MCF 10A (cell line): ENCODE results near the gene CAPZB. TPM values are rescaled to one million over a fixed set of nuclear protein-coding genes. Genes with fewer than 3 reads are reported as not detected.

Source experiments
- BruUV-seq: library from RNA; stranded (reverse); fragments of 400-500 nt; replicated peaks from 2 replicates; lab custom pipeline; 2021; lab: Mats Ljungman, UMichigan
- CTCF ChIA-PET: fragments of 300-600 bp; sonication (Branson Sonifier 250); formaldehyde crosslinking; extraction: SDS; loops from one replicate; lab custom pipeline; 2021; ENCODE audit warnings: antibody characterized with exemption, inconsistent platforms; lab: Yijun Ruan, JAX
- POLR2A ChIA-PET: fragments of 300-600, 350-650 bp; sonication (Branson Sonifier 250); formaldehyde crosslinking; extraction: SDS; loops from one replicate; lab custom pipeline; 2020; ENCODE audit warnings: antibody characterized with exemption, inconsistent platforms; lab: Yijun Ruan, JAX
- DNase-seq: peaks from one replicate; pipeline ENCODE4 v3.0.0-alpha.2; 2018; ENCODE audit not compliant: unreplicated experiment
- H3K27ac Mint-ChIP-seq: one replicate; pipeline ENCODE4 v1.8.0; 2022; ENCODE audit warnings: mild to moderate bottlenecking, low read depth, mixed read lengths; ENCODE audit not compliant: unreplicated experiment
- H3K27me3 Mint-ChIP-seq: one replicate; pipeline ENCODE4 v1.8.0; 2022; ENCODE audit warnings: mixed read lengths; ENCODE audit not compliant: insufficient read depth, unreplicated experiment
- H3K36me3 Mint-ChIP-seq: one replicate; pipeline ENCODE4 v1.8.0; 2022; ENCODE audit warnings: mild to moderate bottlenecking, moderate library complexity, mixed read lengths; ENCODE audit not compliant: insufficient read depth, unreplicated experiment
- H3K4me1 Mint-ChIP-seq: one replicate; pipeline ENCODE4 v1.8.0; 2022; ENCODE audit warnings: mixed read lengths; ENCODE audit not compliant: insufficient read depth, unreplicated experiment
- H3K4me3 Mint-ChIP-seq: one replicate; pipeline ENCODE4 v1.8.0; 2022; ENCODE audit warnings: mild to moderate bottlenecking, moderate library complexity, mixed read lengths; ENCODE audit not compliant: unreplicated experiment
- H3K9me3 Mint-ChIP-seq: one replicate; pipeline ENCODE4 v1.8.0; 2022; ENCODE audit warnings: mixed read lengths; ENCODE audit not compliant: unreplicated experiment
- CTCF ChIP-seq: fragments of 200-600 bp; IDR thresholded peaks from one replicate; pipeline ENCODE4 v1.8.0; 2022; ENCODE audit warnings: antibody characterized with exemption, mild to moderate bottlenecking; ENCODE audit not compliant: unreplicated experiment
- intact Hi-C: fragments of 100-400 bp; cut with micrococcal nuclease; formaldehyde crosslinking; loops from 2 replicates; pipeline ENCODE4 v1.14.1; 2022
- total RNA-seq: library from RNA; stranded (reverse); gene quantifications from 2 replicates; pipeline ENCODE4 v1.2.3, GENCODE V29; 2022

CAPZB gene
- total RNA-seq, 1 experiment from 2014 or later: 252 TPM

GRCh38 chr1:19423130-19423529, 62.2 kb downstream of the CAPZB start:
- intact Hi-C loops: no loop called here
- H3K27me3 Mint-ChIP-seq: no peaks in the 10 kb centered on the region

GRCh38 chr1:19421365-19421764, 64.0 kb downstream of the CAPZB start:
- ChIA-PET CTCF (interaction anchor here (1.4 kb wide), 1 partner anchor 20 kb away, joined by 3 read pairs; no protein-coding TSS in a partner anchor), POLR2A (interaction anchor here (1.0 kb wide), 1 partner anchor 12 kb away, joined by 3 read pairs; no protein-coding TSS in a partner anchor)
- DNase-seq: no peak
- Mint-ChIP-seq H3K9me3 (no peaks in the 10 kb centered on the region), H3K27me3 (no peaks in the 10 kb centered on the region), H3K27ac (no peak overlapping the region), H3K4me1 (peaks cover 38% of the 10 kb centered on the region), H3K4me3 (no peak overlapping the region), H3K36me3 (peaks cover 25% of the 10 kb centered on the region)
- BruUV-seq: no TSS peak
- TF ChIP-seq CTCF: no peak
- intact Hi-C loops: no loop called here

More at GRCh38 chr1:19423130-19423529, 62.2 kb downstream of the CAPZB start:
- H3K4me3 Mint-ChIP-seq: no peak overlapping the region
- ChIA-PET POLR2A (interaction anchor here (0.6 to 1.3 kb wide), 3 partner anchors 10 to 27 kb away, joined by 3 to 4 read pairs (median 4); no protein-coding TSS in a partner anchor), CTCF (interaction anchor here (0.6 kb wide), 3 partner anchors 19 to 46 kb away, joined by 3 to 4 read pairs (median 3); no protein-coding TSS in a partner anchor)
- no peak for TF ChIP-seq CTCF
- peaks cover 38% of the 10 kb centered on the region for H3K4me1 Mint-ChIP-seq
- H3K9me3 Mint-ChIP-seq: no peaks in the 10 kb centered on the region
- DNase-seq: no peak
- no peak overlapping the region for H3K27ac Mint-ChIP-seq
- BruUV-seq: no TSS peak
- peaks cover 14% of the 10 kb centered on the region for H3K36me3 Mint-ChIP-seq

DNA sequence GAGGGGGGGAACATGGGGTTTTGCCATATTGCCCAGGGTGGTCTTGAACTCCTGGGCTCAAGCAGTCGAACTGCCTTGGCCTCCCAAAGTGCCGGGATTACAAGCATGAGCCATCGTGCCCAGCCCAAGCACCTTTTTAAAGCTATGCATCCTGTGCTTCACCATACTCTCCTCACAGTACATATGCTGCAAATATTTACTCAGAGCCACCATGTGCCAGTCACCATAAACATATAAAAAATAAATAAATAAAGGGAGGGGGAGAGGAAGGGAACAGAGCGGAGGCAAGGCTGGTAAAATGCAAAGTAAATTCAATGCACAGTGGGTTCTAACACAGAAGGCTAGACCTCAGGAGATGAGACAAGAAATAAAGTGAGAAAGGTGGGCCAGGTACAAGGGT, 64.7 kb downstream of the CAPZB start:
- CTCF ChIA-PET: no interaction called here
- no peak for TF ChIP-seq CTCF

GRCh38 chr1:19419691-19420090, 65.6 kb downstream of the CAPZB start:
- ChIA-PET CTCF (no interaction called here), POLR2A (interaction anchor here (0.6 kb wide), 1 partner anchor 15 kb away, joined by 3 read pairs; no protein-coding TSS in a partner anchor)
- peaks cover 25% of the 10 kb centered on the region for H3K36me3 Mint-ChIP-seq
- peaks cover 25% of the 10 kb centered on the region for H3K4me1 Mint-ChIP-seq
- intact Hi-C loops: no loop called here
- no peak overlapping the region for H3K27ac Mint-ChIP-seq
- no peak for DNase-seq
- H3K9me3 Mint-ChIP-seq: no peaks in the 10 kb centered on the region
- TF ChIP-seq CTCF: no peak
- no peak overlapping the region for H3K4me3 Mint-ChIP-seq
- H3K27me3 Mint-ChIP-seq: no peaks in the 10 kb centered on the region
- BruUV-seq: no TSS peak

More for the DNA sequence above, 64.7 kb downstream of the CAPZB start:
- H3K9me3 Mint-ChIP-seq: no peaks in the 10 kb centered on the region
- no peak overlapping the region for H3K27ac Mint-ChIP-seq
- peaks cover 34% of the 10 kb centered on the region for H3K4me1 Mint-ChIP-seq
- intact Hi-C loops: no loop called here
- POLR2A ChIA-PET: interaction anchor here (0.6 to 1.0 kb wide), 2 partner anchors 11 to 194 kb away, joined by 3 read pairs; no protein-coding TSS in a partner anchor
- H3K36me3 Mint-ChIP-seq: peaks cover 25% of the 10 kb centered on the region
- no peaks in the 10 kb centered on the region for H3K27me3 Mint-ChIP-seq
- no peak overlapping the region for H3K4me3 Mint-ChIP-seq
- no peak for DNase-seq
- no TSS peak for BruUV-seq
